Karpas-422 (cell line): ENCODE results near the gene ELMOD3. TPM values are rescaled to one million over a fixed set of nuclear protein-coding genes. Genes with fewer than 3 reads are reported as not detected.

Experiments used
- DNase-seq: peaks from one replicate; pipeline ENCODE4 v3.0.0-alpha.2; 2015
- H2AFZ ChIP-seq: fragments of 200-600 bp; sonication (generic); 2 replicates; pipeline ENCODE4 v1.6.1; 2014; ENCODE audit warnings: antibody characterized with exemption, low read length, mixed read lengths
- H3K27ac ChIP-seq: fragments of 200-600 bp; sonication (generic); 2 replicates; pipeline ENCODE4 v1.5.1; 2014; ENCODE audit warnings: mild to moderate bottlenecking, low read length, moderate library complexity
- H3K27me3 ChIP-seq: fragments of 200-600 bp; sonication (generic); 2 replicates; pipeline ENCODE4 v1.6.1; 2014; ENCODE audit warnings: low read length, mixed read lengths
- H3K36me3 ChIP-seq: fragments of 200-600 bp; sonication (generic); 2 replicates; pipeline ENCODE4 v1.6.1; 2014; ENCODE audit warnings: low read length, mixed read lengths; ENCODE audit not compliant: insufficient read depth
- H3K4me1 ChIP-seq: fragments of 200-600 bp; sonication (generic); 2 replicates; pipeline ENCODE4 v1.6.1; 2014; ENCODE audit warnings: mild to moderate bottlenecking, low read length, mixed read lengths
- H3K4me2 ChIP-seq: fragments of 200-600 bp; sonication (generic); 2 replicates; pipeline ENCODE4 v1.6.1; 2014; ENCODE audit warnings: low read length, low read depth, mild to moderate bottlenecking; ENCODE audit not compliant: poor library complexity, severe bottlenecking
- H3K4me3 ChIP-seq: fragments of 200-600 bp; sonication (generic); 2 replicates; pipeline ENCODE4 v1.5.1; 2014; ENCODE audit warnings: mild to moderate bottlenecking, antibody characterized with exemption, low read length, mixed read lengths
- H3K79me2 ChIP-seq: fragments of 200-600 bp; sonication (generic); 2 replicates; pipeline ENCODE4 v1.6.1; 2014; ENCODE audit warnings: mild to moderate bottlenecking, low read length, mixed read lengths
- H3K9ac ChIP-seq: fragments of 200-600 bp; sonication (generic); 2 replicates; pipeline ENCODE4 v1.6.0; 2014; ENCODE audit warnings: low read length
- H3K9me2 ChIP-seq: fragments of 200-600 bp; sonication (generic), shearing (Covaris generic); replicated peaks from 2 replicates; pipeline ENCODE4 v1.6.0; 2014; ENCODE audit warnings: mild to moderate bottlenecking, low read length, moderate library complexity; ENCODE audit not compliant: insufficient read depth
- H3K9me3 ChIP-seq: fragments of 300-700, 200-600 bp; sonication (generic); 2 replicates; pipeline ENCODE4 v1.6.1; 2014; ENCODE audit warnings: low read length, mixed read lengths
- H4K20me1 ChIP-seq: fragments of 200-600 bp; sonication (generic); 2 replicates; pipeline ENCODE4 v1.6.1; 2014; ENCODE audit warnings: mild to moderate bottlenecking, antibody characterized with exemption, low read length, low read depth; ENCODE audit not compliant: insufficient read depth
- total RNA-seq: library from RNA; depleted of rRNA; stranded (reverse); fragments of >200 nt; shearing (Covaris generic); gene quantifications from 2 replicates; pipeline ENCODE4 v1.2.3, GENCODE V29; 2014; ENCODE audit warnings: low replicate concordance

Gene ELMOD3
- total RNA-seq, 1 experiment from 2014 or later: 18.6 TPM

GRCh38 chr2:85396531-85397470 is 42.2 kb downstream of the ELMOD3 start:
- H2AFZ ChIP-seq: no peak overlapping the region
- DNase-seq: no peak
- H3K4me2 ChIP-seq: no peak overlapping the region
- no peaks in the 10 kb centered on the region for H3K79me2 ChIP-seq
- no peaks in the 10 kb centered on the region for H3K9me2 ChIP-seq
- H3K4me3 ChIP-seq: no peak overlapping the region
- H3K9ac ChIP-seq: no peak overlapping the region
- H3K9me3 ChIP-seq: no peaks in the 10 kb centered on the region
- H4K20me1 ChIP-seq: no peaks in the 10 kb centered on the region
- no peaks in the 10 kb centered on the region for H3K27me3 ChIP-seq
- no peak overlapping the region for H3K27ac ChIP-seq
- no peaks in the 10 kb centered on the region for H3K4me1 ChIP-seq
- no peaks in the 10 kb centered on the region for H3K36me3 ChIP-seq

- H3K4me3 ChIP-seq: no peak overlapping the region
- 0 out of 2 replicates have a peak, but pooled peaks cover 1% of the 10 kb centered on the region for H3K9me3 ChIP-seq
- H3K27me3 ChIP-seq: no peaks in the 10 kb centered on the region
- no peak for DNase-seq
- H3K79me2 ChIP-seq: no peaks in the 10 kb centered on the region
- H3K9ac ChIP-seq: no peak overlapping the region
- no peaks in the 10 kb centered on the region for H3K36me3 ChIP-seq
- peaks cover 4% of the 10 kb centered on the region for H3K4me1 ChIP-seq
- H3K27ac ChIP-seq: no peak overlapping the region
- H4K20me1 ChIP-seq: no peaks in the 10 kb centered on the region
- H3K9me2 ChIP-seq: no peaks in the 10 kb centered on the region
- H3K4me2 ChIP-seq: no peak overlapping the region
- H2AFZ ChIP-seq: no peak overlapping the region
These were observed 43.4 kb downstream of the ELMOD3 start for GRCh38 chr2:85397925-85398331.

- no peaks in the 10 kb centered on the region for H3K79me2 ChIP-seq
- 0 out of 2 replicates have a peak, but pooled peaks cover 7% of the 10 kb centered on the region for H3K9me3 ChIP-seq
- H3K4me3 ChIP-seq: no peak overlapping the region
- H3K27me3 ChIP-seq: no peaks in the 10 kb centered on the region
- H3K9me2 ChIP-seq: no peaks in the 10 kb centered on the region
- peaks cover 4% of the 10 kb centered on the region for H3K4me1 ChIP-seq
- H4K20me1 ChIP-seq: no peaks in the 10 kb centered on the region
- DNase-seq: no peak
- no peak overlapping the region for H3K9ac ChIP-seq
- H3K27ac ChIP-seq: no peak overlapping the region
- no peaks in the 10 kb centered on the region for H3K36me3 ChIP-seq
- no peak overlapping the region for H2AFZ ChIP-seq
- no peak overlapping the region for H3K4me2 ChIP-seq
These were observed 44.0 kb downstream of the ELMOD3 start for GRCh38 chr2:85398426-85399182.

- Histone ChIP-seq H3K9me2 (no peaks in the 10 kb centered on the region), H3K4me3 (no peak overlapping the region), H3K9ac (no peak overlapping the region), H3K79me2 (no peaks in the 10 kb centered on the region), H3K4me1 (peaks cover 4% of the 10 kb centered on the region), H2AFZ (no peak overlapping the region), H3K9me3 (peaks cover 10% of the 10 kb centered on the region; the same call in 1 of the 2 replicates), H3K27ac (no peak overlapping the region), H4K20me1 (no peaks in the 10 kb centered on the region), H3K27me3 (no peaks in the 10 kb centered on the region), H3K4me2 (no peak overlapping the region), H3K36me3 (no peaks in the 10 kb centered on the region)
- DNase-seq: no peak
These were observed 44.5 kb downstream of the ELMOD3 start for GRCh38 chr2:85399183-85399455.

GRCh38 chr2:85400023-85400422 is 45.5 kb downstream of the ELMOD3 start:
- H3K4me1 ChIP-seq: peaks cover 4% of the 10 kb centered on the region
- H3K27me3 ChIP-seq: no peaks in the 10 kb centered on the region
- no peaks in the 10 kb centered on the region for H3K9me2 ChIP-seq
- no peak overlapping the region for H3K9ac ChIP-seq
- H3K36me3 ChIP-seq: no peaks in the 10 kb centered on the region
- H4K20me1 ChIP-seq: no peaks in the 10 kb centered on the region
- H3K79me2 ChIP-seq: no peaks in the 10 kb centered on the region
- H3K4me2 ChIP-seq: no peak overlapping the region
- no peak for DNase-seq
- no peak overlapping the region for H2AFZ ChIP-seq
- no peak overlapping the region for H3K4me3 ChIP-seq
- H3K9me3 ChIP-seq: peaks cover 12% of the 10 kb centered on the region; the same call in 1 of the 2 replicates
- H3K27ac ChIP-seq: no peak overlapping the region

- Histone ChIP-seq H3K79me2 (no peaks in the 10 kb centered on the region), H3K4me1 (peaks cover 4% of the 10 kb centered on the region), H3K9me2 (no peaks in the 10 kb centered on the region), H2AFZ (no peak overlapping the region), H3K9ac (no peak overlapping the region), H3K4me2 (no peak overlapping the region), H3K9me3 (peaks cover 12% of the 10 kb centered on the region; the same call in 1 of the 2 replicates), H3K27me3 (no peaks in the 10 kb centered on the region), H3K27ac (no peak overlapping the region), H4K20me1 (no peaks in the 10 kb centered on the region), H3K36me3 (no peaks in the 10 kb centered on the region), H3K4me3 (no peak overlapping the region)
- DNase-seq: no peak
These were observed 46.2 kb downstream of the ELMOD3 start for GRCh38 chr2:85400541-85401463.

- Histone ChIP-seq H3K27me3 (no peaks in the 10 kb centered on the region), H3K9ac (no peak overlapping the region), H2AFZ (no peak overlapping the region), H3K36me3 (no peaks in the 10 kb centered on the region), H3K4me2 (no peak overlapping the region), H3K4me3 (no peak overlapping the region), H3K79me2 (no peaks in the 10 kb centered on the region), H3K9me3 (peaks cover 12% of the 10 kb centered on the region; the same call in 1 of the 2 replicates), H4K20me1 (no peaks in the 10 kb centered on the region), H3K27ac (no peak overlapping the region), H3K9me2 (no peaks in the 10 kb centered on the region), H3K4me1 (peaks cover 4% of the 10 kb centered on the region)
- no peak for DNase-seq
These were observed 46.9 kb downstream of the ELMOD3 start for GRCh38 chr2:85401464-85401805.
